IMR-90 (cell line): ENCODE measurements around the gene RALGAPB. TPM values are rescaled to one million over a fixed set of nuclear protein-coding genes. Genes with fewer than 3 reads are reported as not detected.
A peak's percentile ranks its signal among the peaks of the same experiment; 100 is the strongest.

Experiments used
- ATAC-seq: fragments of 200-7000 bp; cut with Tn5 transposase; 2 replicates; pipeline ENCODE4 v1.9.1; 2020; ENCODE audit warnings: low read depth, mild to moderate bottlenecking, moderate library complexity
- BruUV-seq: library from RNA; stranded (reverse); fragments of 400-500 nt; replicated peaks from 2 replicates; lab custom pipeline; 2021; lab: Mats Ljungman, UMichigan
- CTCF ChIA-PET: fragments of 300-600 bp; formaldehyde crosslinking; extraction: SDS; loops from one replicate; lab custom pipeline; 2021; ENCODE audit warnings: antibody characterized with exemption; lab: Yijun Ruan, JAX
- POLR2A ChIA-PET: fragments of 300-600 bp; sonication (Branson Sonifier 250); formaldehyde crosslinking; loops from one replicate; lab custom pipeline; 2022; ENCODE audit warnings: antibody characterized with exemption; ENCODE audit not compliant: unreplicated experiment; lab: Charles Lee
- DNase-seq: peaks from one replicate; pipeline ENCODE4 v3.0.0; 2013
- H2AFZ ChIP-seq: replicated peaks from 2 replicates; pipeline ENCODE3; 2013; ENCODE audit warnings: low read length, mild to moderate bottlenecking; ENCODE audit not compliant: poor library complexity
- H2AK5ac ChIP-seq: 2 replicates; pipeline ENCODE4 v1.6.1; 2013; ENCODE audit warnings: low read depth, low read length, inconsistent platforms
- H2AK9ac ChIP-seq: replicated peaks from 2 replicates; pipeline ENCODE3; 2013; ENCODE audit warnings: mild to moderate bottlenecking, low read depth, low read length, moderate library complexity; ENCODE audit not compliant: poor library complexity
- H2BK120ac ChIP-seq: 2 replicates; pipeline ENCODE4 v1.6.1; 2013; ENCODE audit warnings: low read depth, low read length, inconsistent platforms
- H2BK15ac ChIP-seq: 3 replicates; pipeline ENCODE4 v1.6.1; 2013; ENCODE audit warnings: low read depth, low read length, inconsistent platforms
- H2BK20ac ChIP-seq: 2 replicates; pipeline ENCODE4 v1.6.1; 2013; ENCODE audit warnings: low read depth, mild to moderate bottlenecking, inconsistent platforms, low read length, moderate library complexity
- H2BK5ac ChIP-seq: 2 replicates; pipeline ENCODE4 v1.6.1; 2013; ENCODE audit warnings: mild to moderate bottlenecking, low read depth, low read length, inconsistent platforms; ENCODE audit not compliant: poor library complexity, severe bottlenecking
- H3K14ac ChIP-seq: replicated peaks from 2 replicates; pipeline ENCODE4 v1.6.1; 2013; ENCODE audit warnings: low read depth, low read length, inconsistent platforms
- H3K18ac ChIP-seq: 2 replicates; pipeline ENCODE4 v1.6.1; 2013; ENCODE audit warnings: low read depth, low read length, control low read depth
- H3K23ac ChIP-seq: 2 replicates; pipeline ENCODE4 v1.6.1; 2013; ENCODE audit warnings: low read depth, low read length, inconsistent platforms
- H3K27ac ChIP-seq: 2 replicates; pipeline ENCODE4 v1.5.1; 2013; ENCODE audit warnings: mild to moderate bottlenecking, control low read depth, low read length; ENCODE audit not compliant: insufficient read depth
- H3K27me3 ChIP-seq: 2 replicates; pipeline ENCODE4 v1.6.1; 2013; ENCODE audit warnings: low read length; ENCODE audit not compliant: control insufficient read depth, insufficient read depth
- H3K36me3 ChIP-seq: 2 replicates; pipeline ENCODE4 v1.6.1; 2013; ENCODE audit warnings: low read length, mixed read lengths; ENCODE audit not compliant: control insufficient read depth, insufficient read depth
- H3K4ac ChIP-seq: 2 replicates; pipeline ENCODE4 v1.6.1; 2013; ENCODE audit warnings: low read depth, low read length, inconsistent platforms
- H3K4me1 ChIP-seq: 2 replicates; pipeline ENCODE4 v1.6.1; 2013; ENCODE audit warnings: low read length, mixed read lengths; ENCODE audit not compliant: control insufficient read depth, insufficient read depth
- H3K4me2 ChIP-seq: 2 replicates; pipeline ENCODE4 v1.6.1; 2013; ENCODE audit warnings: low read depth, mild to moderate bottlenecking, control low read depth, low read length, moderate library complexity
- H3K4me3 ChIP-seq: 2 replicates; pipeline ENCODE4 v1.5.1; 2013; ENCODE audit warnings: low read depth, mild to moderate bottlenecking, control low read depth, low read length, moderate library complexity; ENCODE audit not compliant: insufficient read depth
- H3K56ac ChIP-seq: 2 replicates; pipeline ENCODE4 v1.6.1; 2013; ENCODE audit warnings: low read length, inconsistent platforms; ENCODE audit not compliant: insufficient read depth; ENCODE audit errors: extremely low read depth
- H3K79me1 ChIP-seq, 2 experiments: 2 replicates each; pipeline ENCODE4 v1.6.1; 2013; ENCODE audit warnings: low read length in 2 of 2, inconsistent platforms in 1 of 2, low read depth in 1 of 2
- H3K9ac ChIP-seq: 2 replicates; pipeline ENCODE4 v1.6.1; 2013; ENCODE audit warnings: low read depth, low read length, control low read depth
- H3K9me1 ChIP-seq: 2 replicates; pipeline ENCODE4 v1.6.1; 2013; ENCODE audit warnings: low read length, inconsistent platforms; ENCODE audit not compliant: insufficient read depth
- H3K9me3 ChIP-seq: 2 replicates; pipeline ENCODE4 v1.6.1; 2013; ENCODE audit warnings: low read length; ENCODE audit not compliant: control insufficient read depth, insufficient read depth
- H4K20me1 ChIP-seq: 2 replicates; pipeline ENCODE4 v1.6.1; 2013; ENCODE audit warnings: low read length, inconsistent platforms; ENCODE audit not compliant: insufficient read depth
- H4K5ac ChIP-seq: 2 replicates; pipeline ENCODE4 v1.6.1; 2013; ENCODE audit warnings: mild to moderate bottlenecking, low read depth, low read length, control low read depth
- H4K8ac ChIP-seq, 2 experiments: 2 replicates each; pipeline ENCODE4 v1.6.1; 2013; ENCODE audit warnings: low read depth in 2 of 2, low read length in 2 of 2, control low read depth in 1 of 2, inconsistent platforms in 1 of 2
- H4K91ac ChIP-seq: 2 replicates; pipeline ENCODE4 v1.6.1; 2013; ENCODE audit warnings: low read depth, low read length, inconsistent platforms; ENCODE audit not compliant: insufficient read depth
- MXI1 ChIP-seq: IDR thresholded peaks from 2 replicates; pipeline ENCODE4 v1.6.1; 2012; ENCODE audit warnings: low read depth, mild to moderate bottlenecking, low read length, moderate library complexity, borderline replicate concordance
- WGBS, 2 experiments: methylation state at CpG; one replicate each; pipeline versions ENCODE4 v1.1.5 to v1.1.7; 2013; ENCODE audit warnings: missing lambda C conversion rate in 2 of 2; ENCODE audit not compliant: insufficient read length in 1 of 2; ENCODE audit errors: extremely low coverage in 2 of 2; 5-methylcytosine and 5-hydroxymethylcytosine counted together
- dilution Hi-C: fragments of 300-500 bp; cut with HindIII; formaldehyde crosslinking; loops from one replicate; pipeline ENCODE4 v1.14.3; 2018; ENCODE audit warnings: low sequenced_read_pairs; ENCODE audit not compliant: unreplicated experiment
- in situ Hi-C: fragments of 300-500 bp; cut with MboI; formaldehyde crosslinking; loops from 3 replicates; pipeline ENCODE4 v1.14.3; 2019; ENCODE audit warnings: low sequenced_read_pairs, inconsistent platforms, mixed read lengths
- intact Hi-C: fragments of 100-400 bp; cut with micrococcal nuclease; formaldehyde crosslinking; loops from 2 replicates; pipeline ENCODE4 v1.10.0; 2022
- polyA plus RNA-seq, 3 experiments: library from polyadenylated mRNA; depleted of rRNA; stranded (reverse); fragments of >200 nt; gene quantifications; 2 replicates each; pipeline ENCODE4 v1.2.3, GENCODE V29; 2012; ENCODE audit warnings: low replicate concordance in 1 of 3
- total RNA-seq: library from RNA; depleted of rRNA; stranded (reverse); fragments of >200 nt; gene quantifications from 2 replicates; pipeline ENCODE4 v1.2.3, GENCODE V29; 2012
- TF ChIP-seq, protein P1 (sequence below): fragments of 150-350 bp; IDR thresholded peaks from 2 replicates; pipeline ENCODE4 v1.6.1; 2016; ENCODE audit warnings: low read depth, mild to moderate bottlenecking, low read length, moderate library complexity, borderline replicate concordance

The RALGAPB gene
- total and polyA plus RNA-seq, 2 of the 4 experiments (the other 2 are of a cell fraction) = 12.7 to 30.3 TPM

DNA sequence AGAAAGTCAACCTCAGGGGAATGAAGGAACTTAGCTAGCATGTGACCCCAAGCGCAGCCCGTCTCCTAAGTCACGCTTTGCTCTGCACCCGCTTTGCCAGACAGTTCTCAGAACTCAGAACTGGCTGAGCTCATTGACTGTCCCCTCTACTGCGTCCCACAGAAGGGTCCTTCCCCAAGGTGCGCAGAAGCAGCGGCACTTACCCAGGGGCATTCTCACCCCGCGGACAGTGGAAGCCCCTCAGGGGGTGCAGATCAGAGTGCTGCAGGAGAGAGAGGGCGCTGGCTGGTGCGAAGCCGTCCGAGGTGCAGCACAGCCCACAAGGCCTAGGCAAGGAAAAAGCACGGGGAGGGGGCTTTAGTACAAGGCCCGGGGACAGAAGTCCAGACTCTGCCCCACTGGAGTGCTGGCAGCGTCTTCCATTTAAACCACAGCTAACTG lies 38.3 kb upstream of the RALGAPB start:
- DNase-seq = peak; percentile 23

More for the DNA sequence above, 38.3 kb upstream of the RALGAPB start:
- Histone ChIP-seq H3K14ac (peak overlapping the region; percentile 67), H3K9ac (peak overlapping the region; percentile 74), H3K27me3 (no peaks in the 10 kb centered on the region; the same call in 1 of the 2 replicates), H3K4me1 (peaks cover 7% of the 10 kb centered on the region), H2AK9ac (peak overlapping the region; percentile 99), H3K18ac (no peak overlapping the region), H4K20me1 (peaks cover 47% of the 10 kb centered on the region), H3K56ac (peak overlapping the region; percentile 85), H2BK5ac (peak overlapping the region; percentile 39), H2BK120ac (no peak overlapping the region), H2BK15ac (no peak overlapping the region), H3K27ac (peak overlapping the region; percentile 36), H3K23ac (peak overlapping the region; percentile 82), H3K4ac (peak overlapping the region; percentile 79), H4K91ac (peak overlapping the region; percentile 77), H3K9me3 (no peaks in the 10 kb centered on the region), H3K4me3 (peak overlapping the region; percentile 63), H3K79me1 (peaks cover 0 to 50% of the 10 kb centered on the region in 2 experiments; a peak in 2 of 4 replicates), H2AK5ac (peak overlapping the region; percentile 89), H4K8ac (peak overlapping the region; percentile 7 to 84; a peak in 3 of 4 replicates), H2AFZ (peak overlapping the region; percentile 94), H3K4me2 (peak overlapping the region; percentile 87), H4K5ac (peak overlapping the region; percentile 34; the same call in 1 of the 2 replicates), H3K9me1 (peaks cover 20% of the 10 kb centered on the region; the same call in 1 of the 2 replicates), H3K36me3 (peaks cover 39% of the 10 kb centered on the region), H2BK20ac (no peak overlapping the region)
- dilution Hi-C loops (no loop called here), in situ Hi-C loops (no loop called here), intact Hi-C loops (no loop called here)
- ChIA-PET CTCF (interaction anchor here (0.7 to 2.2 kb wide), 3 partner anchors 10 to 13 kb away, joined by 3 to 12 read pairs (median 4); no protein-coding TSS in a partner anchor), POLR2A (no interaction called here)
- TF ChIP-seq, protein P1, sequence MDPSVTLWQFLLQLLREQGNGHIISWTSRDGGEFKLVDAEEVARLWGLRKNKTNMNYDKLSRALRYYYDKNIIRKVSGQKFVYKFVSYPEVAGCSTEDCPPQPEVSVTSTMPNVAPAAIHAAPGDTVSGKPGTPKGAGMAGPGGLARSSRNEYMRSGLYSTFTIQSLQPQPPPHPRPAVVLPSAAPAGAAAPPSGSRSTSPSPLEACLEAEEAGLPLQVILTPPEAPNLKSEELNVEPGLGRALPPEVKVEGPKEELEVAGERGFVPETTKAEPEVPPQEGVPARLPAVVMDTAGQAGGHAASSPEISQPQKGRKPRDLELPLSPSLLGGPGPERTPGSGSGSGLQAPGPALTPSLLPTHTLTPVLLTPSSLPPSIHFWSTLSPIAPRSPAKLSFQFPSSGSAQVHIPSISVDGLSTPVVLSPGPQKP = no peak
- TF ChIP-seq MXI1 = peak; percentile 70; the same call in 1 of the 2 replicates
- no TSS peak for BruUV-seq
- WGBS, 2 experiments = 0% methylated on average over 4 of the region's 16 CpGs; no CpG with 5 or more reads in 1 of the 2 experiments
- peak; percentile 28 for ATAC-seq
